ENCODE measurements around the gene CARD19.

Gene CARD19

GRCh38 chr9:93125331-93125894 is 29.4 kb downstream of the CARD19 start:
- TF ChIP-seq, protein P1, sequence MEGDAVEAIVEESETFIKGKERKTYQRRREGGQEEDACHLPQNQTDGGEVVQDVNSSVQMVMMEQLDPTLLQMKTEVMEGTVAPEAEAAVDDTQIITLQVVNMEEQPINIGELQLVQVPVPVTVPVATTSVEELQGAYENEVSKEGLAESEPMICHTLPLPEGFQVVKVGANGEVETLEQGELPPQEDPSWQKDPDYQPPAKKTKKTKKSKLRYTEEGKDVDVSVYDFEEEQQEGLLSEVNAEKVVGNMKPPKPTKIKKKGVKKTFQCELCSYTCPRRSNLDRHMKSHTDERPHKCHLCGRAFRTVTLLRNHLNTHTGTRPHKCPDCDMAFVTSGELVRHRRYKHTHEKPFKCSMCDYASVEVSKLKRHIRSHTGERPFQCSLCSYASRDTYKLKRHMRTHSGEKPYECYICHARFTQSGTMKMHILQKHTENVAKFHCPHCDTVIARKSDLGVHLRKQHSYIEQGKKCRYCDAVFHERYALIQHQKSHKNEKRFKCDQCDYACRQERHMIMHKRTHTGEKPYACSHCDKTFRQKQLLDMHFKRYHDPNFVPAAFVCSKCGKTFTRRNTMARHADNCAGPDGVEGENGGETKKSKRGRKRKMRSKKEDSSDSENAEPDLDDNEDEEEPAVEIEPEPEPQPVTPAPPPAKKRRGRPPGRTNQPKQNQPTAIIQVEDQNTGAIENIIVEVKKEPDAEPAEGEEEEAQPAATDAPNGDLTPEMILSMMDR (IDR thresholded peaks at IDR 0.05) = no peak

DNA sequence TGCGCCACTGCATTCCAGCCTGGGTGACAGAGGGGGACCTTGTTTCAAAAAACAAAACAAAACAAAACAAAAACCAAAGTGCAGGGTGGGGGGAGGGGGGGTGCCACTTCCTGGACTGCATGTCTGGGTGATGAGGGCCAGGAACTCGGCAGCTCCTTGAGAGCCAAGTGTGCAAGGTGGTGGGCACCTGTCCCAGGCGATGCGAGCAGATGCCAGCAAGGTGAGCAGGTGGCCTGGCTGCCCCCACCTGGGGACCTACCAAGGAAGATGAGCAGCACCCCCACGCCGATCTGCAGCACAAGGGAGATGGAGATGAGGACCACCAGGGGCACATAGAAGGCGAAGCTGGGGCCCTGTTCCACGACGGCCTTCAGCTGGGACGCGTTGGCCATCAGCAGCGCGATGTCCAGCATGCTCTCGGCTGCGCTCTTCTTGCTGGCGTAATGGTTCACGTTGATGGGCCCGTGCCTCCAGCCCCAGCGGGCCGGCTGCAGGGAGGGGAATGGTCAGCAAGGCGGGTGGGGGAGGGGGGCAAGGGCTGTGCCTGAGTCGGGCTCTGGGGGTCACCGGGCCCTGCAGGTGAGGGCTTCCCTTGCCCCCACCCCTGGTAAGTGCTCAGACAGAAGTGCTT is 30.2 kb downstream of the CARD19 start:
- TF ChIP-seq, protein P1 (IDR thresholded peaks at IDR 0.05) = no peak

DNA sequence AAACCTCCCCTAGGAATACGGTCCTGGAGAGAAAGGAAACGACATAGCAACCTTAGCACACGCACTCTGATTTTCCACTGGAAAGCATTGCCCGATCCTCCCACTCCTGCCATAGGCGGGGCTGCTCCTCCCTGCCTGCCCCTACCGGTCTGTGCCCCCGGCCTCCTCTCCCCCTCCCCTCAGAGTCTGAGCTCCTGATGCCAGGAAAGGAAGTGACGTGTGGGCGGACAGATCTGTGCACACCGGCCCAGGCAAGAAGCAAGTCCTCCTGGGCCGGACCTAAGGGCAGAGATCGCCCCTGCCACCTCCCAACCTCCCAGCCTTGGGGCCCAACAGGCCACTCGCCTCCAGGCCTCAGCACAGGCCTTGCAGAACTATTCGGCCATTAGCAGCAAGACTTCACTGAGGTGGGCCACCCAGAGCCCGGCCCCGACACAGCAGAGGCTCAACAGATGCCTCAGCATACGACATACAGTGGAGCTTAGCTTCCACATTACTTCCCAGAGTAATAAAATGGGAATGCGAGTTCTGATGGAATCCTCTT is 30.9 kb downstream of the CARD19 start:
- TF ChIP-seq, protein P1 (IDR thresholded peaks at IDR 0.05) = no peak

- TF ChIP-seq, protein P1 (IDR thresholded peaks at IDR 0.05) = no peak
These were observed 31.4 kb downstream of the CARD19 start for GRCh38 chr9:93127395-93127911.

- TF ChIP-seq, protein P1 (IDR thresholded peaks at IDR 0.05) = no peak
These were observed 32.1 kb downstream of the CARD19 start for GRCh38 chr9:93128011-93128714.

DNA sequence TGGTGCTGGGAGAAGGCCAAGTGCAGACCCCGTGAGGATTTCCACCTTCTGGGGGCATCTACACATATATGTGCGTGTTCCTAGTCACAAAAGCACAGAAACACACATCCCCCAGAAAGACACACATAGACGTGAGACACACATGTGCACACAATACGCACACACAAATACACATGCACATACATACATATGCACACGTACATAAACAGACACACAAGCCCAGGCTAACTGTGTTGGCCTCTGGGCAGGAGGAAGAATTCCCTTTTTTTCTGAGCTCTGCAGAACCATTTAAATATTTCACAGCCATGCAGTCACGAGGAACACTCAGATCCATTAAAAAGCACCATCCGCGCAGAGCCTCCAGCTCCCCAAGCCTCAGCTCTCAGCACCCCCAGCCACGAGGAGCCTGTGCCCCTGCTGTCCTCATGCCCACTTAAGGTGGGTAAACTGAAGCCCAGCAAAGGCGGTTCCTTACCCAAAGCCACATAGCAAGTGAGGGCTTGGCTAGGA is 32.8 kb downstream of the CARD19 start:
- TF ChIP-seq, protein P1 (IDR thresholded peaks at IDR 0.05) = no peak

DNA sequence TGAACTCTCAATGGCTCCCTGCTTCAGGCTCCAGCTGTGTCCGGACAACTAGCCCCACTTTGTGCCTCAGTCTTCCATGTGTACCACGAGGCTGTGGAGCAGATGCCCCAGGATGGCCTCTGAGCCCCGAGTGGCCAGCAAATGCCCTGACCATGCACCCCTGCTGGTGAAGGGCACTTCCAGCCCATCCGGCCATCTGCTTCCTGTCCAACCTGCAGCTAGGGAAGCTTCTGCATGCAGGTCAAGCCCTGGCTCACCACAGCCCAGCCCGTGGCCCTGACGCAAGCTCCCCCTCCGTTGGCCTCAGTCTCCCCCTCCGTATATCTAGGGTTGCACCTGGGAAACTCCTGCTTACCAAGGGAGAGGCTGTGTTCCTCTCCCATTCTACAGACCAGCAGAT is 33.3 kb downstream of the CARD19 start:
- TF ChIP-seq, protein P1 (IDR thresholded peaks at IDR 0.05) = no peak
